ENCODE data around the gene TANC1.

- TF ChIP-seq EZH2phosphoT487 (IDR thresholded peaks at IDR 0.05; ENCODE audit: insufficient read depth, low read depth) (no peak), EZH2 (IDR thresholded peaks at IDR 0.05; ENCODE audit: insufficient read depth, poor library complexity, severe bottlenecking) (no peak)
Measured at GRCh38 chr2:158958365-158958764, 10.1 kb upstream of the TANC1 start.

All from GM23248 (cell line).